ENCODE data around the gene NKX3-2.

The NKX3-2 gene

GRCh38 chr4:13537832-13538177 lies 6.5 kb downstream of the NKX3-2 start:
- Histone ChIP-seq H3K9ac (ENCODE audit: insufficient read length) (no peak overlapping the region), H3K4me3 (no peak overlapping the region), H3K9me3 (ENCODE audit: low read depth, low read length) (no peaks in the 10 kb centered on the region), H3K27ac (no peak overlapping the region), H3K36me3 (ENCODE audit: insufficient read depth, low read length) (no peaks in the 10 kb centered on the region)
- DNase-seq (ENCODE audit: low read depth, low spot score), result no peak
- no peak for TF ChIP-seq EZH2 (IDR thresholded peaks at IDR 0.05)
- TF ChIP-seq POLR2AphosphoS5 (IDR thresholded peaks at IDR 0.05; ENCODE audit: borderline replicate concordance, low read depth, low read length), result no peak
- TF ChIP-seq FOXP2 (optimal IDR thresholded peaks at IDR 0.05; ENCODE audit: control extremely low read depth, extremely low read length, insufficient read depth), result no peak

GRCh38 chr4:13537011-13537831 lies 7.1 kb downstream of the NKX3-2 start:
- Histone ChIP-seq H3K27ac (no peak overlapping the region), H3K4me3 (no peak overlapping the region), H3K9me3 (ENCODE audit: low read depth, low read length) (no peaks in the 10 kb centered on the region), H3K9ac (ENCODE audit: insufficient read length) (no peak overlapping the region), H3K36me3 (ENCODE audit: insufficient read depth, low read length) (no peaks in the 10 kb centered on the region)
- no peak for TF ChIP-seq POLR2AphosphoS5 (IDR thresholded peaks at IDR 0.05; ENCODE audit: borderline replicate concordance, low read depth, low read length)
- TF ChIP-seq FOXP2 (optimal IDR thresholded peaks at IDR 0.05; ENCODE audit: control extremely low read depth, extremely low read length, insufficient read depth), result no peak
- no peak for TF ChIP-seq EZH2 (IDR thresholded peaks at IDR 0.05)
- no peak for DNase-seq (ENCODE audit: low read depth, low spot score)

GRCh38 chr4:13536607-13537006 lies 7.7 kb downstream of the NKX3-2 start:
- H3K27ac ChIP-seq, result no peak overlapping the region

GRCh38 chr4:13535708-13536361 lies 8.5 kb downstream of the NKX3-2 start:
- DNase-seq (ENCODE audit: low read depth, low spot score), result no peak
- no peaks in the 10 kb centered on the region for H3K36me3 ChIP-seq (ENCODE audit: insufficient read depth, low read length)
- no peak overlapping the region for H3K4me3 ChIP-seq
- no peak overlapping the region for H3K9ac ChIP-seq (ENCODE audit: insufficient read length)
- H3K9me3 ChIP-seq (ENCODE audit: low read depth, low read length), result no peaks in the 10 kb centered on the region
- TF ChIP-seq FOXP2 (optimal IDR thresholded peaks at IDR 0.05; ENCODE audit: control extremely low read depth, extremely low read length, insufficient read depth) (no peak), POLR2AphosphoS5 (IDR thresholded peaks at IDR 0.05; ENCODE audit: borderline replicate concordance, low read depth, low read length) (no peak), EZH2 (IDR thresholded peaks at IDR 0.05) (no peak)
- H3K27ac ChIP-seq, result no peak overlapping the region

More at GRCh38 chr4:13536607-13537006, 7.7 kb downstream of the NKX3-2 start:
- DNase-seq (ENCODE audit: low read depth, low spot score), result no peak
- H3K9me3 ChIP-seq (ENCODE audit: low read depth, low read length), result no peaks in the 10 kb centered on the region
- no peaks in the 10 kb centered on the region for H3K36me3 ChIP-seq (ENCODE audit: insufficient read depth, low read length)
- no peak for TF ChIP-seq FOXP2 (optimal IDR thresholded peaks at IDR 0.05; ENCODE audit: control extremely low read depth, extremely low read length, insufficient read depth)
- no peak overlapping the region for H3K4me3 ChIP-seq
- H3K9ac ChIP-seq (ENCODE audit: insufficient read length), result no peak overlapping the region

- no peak for DNase-seq (ENCODE audit: low read depth, low spot score)
- no peak overlapping the region for H3K27ac ChIP-seq
- H3K4me3 ChIP-seq, result no peak overlapping the region
- no peaks in the 10 kb centered on the region for H3K36me3 ChIP-seq (ENCODE audit: insufficient read depth, low read length)
- TF ChIP-seq POLR2AphosphoS5 (IDR thresholded peaks at IDR 0.05; ENCODE audit: borderline replicate concordance, low read depth, low read length) (no peak), FOXP2 (optimal IDR thresholded peaks at IDR 0.05; ENCODE audit: control extremely low read depth, extremely low read length, insufficient read depth) (no peak), EZH2 (IDR thresholded peaks at IDR 0.05) (no peak)
- no peak overlapping the region for H3K9ac ChIP-seq (ENCODE audit: insufficient read length)
- H3K9me3 ChIP-seq (ENCODE audit: low read depth, low read length), result no peaks in the 10 kb centered on the region
Observed at GRCh38 chr4:13535118-13535517, 9.2 kb downstream of the NKX3-2 start.

- no peaks in the 10 kb centered on the region for H3K36me3 ChIP-seq (ENCODE audit: insufficient read depth, low read length)
- no peak overlapping the region for H3K27ac ChIP-seq
- H3K9me3 ChIP-seq (ENCODE audit: low read depth, low read length), result no peaks in the 10 kb centered on the region
- DNase-seq (ENCODE audit: low read depth, low spot score), result no peak
- H3K9ac ChIP-seq (ENCODE audit: insufficient read length), result no peak overlapping the region
- no peak for TF ChIP-seq POLR2AphosphoS5 (IDR thresholded peaks at IDR 0.05; ENCODE audit: borderline replicate concordance, low read depth, low read length)
- no peak for TF ChIP-seq EZH2 (IDR thresholded peaks at IDR 0.05)
- TF ChIP-seq FOXP2 (optimal IDR thresholded peaks at IDR 0.05; ENCODE audit: control extremely low read depth, extremely low read length, insufficient read depth), result no peak
- no peak overlapping the region for H3K4me3 ChIP-seq
Observed at GRCh38 chr4:13534344-13535063, 9.8 kb downstream of the NKX3-2 start.

- Histone ChIP-seq H3K36me3 (ENCODE audit: insufficient read depth, low read length) (no peaks in the 10 kb centered on the region), H3K9me3 (ENCODE audit: low read depth, low read length) (no peaks in the 10 kb centered on the region), H3K4me3 (no peak overlapping the region), H3K27ac (no peak overlapping the region), H3K9ac (ENCODE audit: insufficient read length) (no peak overlapping the region)
- TF ChIP-seq FOXP2 (optimal IDR thresholded peaks at IDR 0.05; ENCODE audit: control extremely low read depth, extremely low read length, insufficient read depth) (no peak), POLR2AphosphoS5 (IDR thresholded peaks at IDR 0.05; ENCODE audit: borderline replicate concordance, low read depth, low read length) (no peak), EZH2 (IDR thresholded peaks at IDR 0.05) (no peak)
- no peak for DNase-seq (ENCODE audit: low read depth, low spot score)
Observed at GRCh38 chr4:13533670-13534343, 10.5 kb downstream of the NKX3-2 start.

- Histone ChIP-seq H3K36me3 (ENCODE audit: insufficient read depth, low read length) (no peaks in the 10 kb centered on the region), H3K27ac (no peak overlapping the region), H3K9ac (ENCODE audit: insufficient read length) (no peak overlapping the region), H3K4me3 (no peak overlapping the region), H3K9me3 (ENCODE audit: low read depth, low read length) (no peaks in the 10 kb centered on the region)
- DNase-seq (ENCODE audit: low read depth, low spot score), result no peak
- TF ChIP-seq FOXP2 (optimal IDR thresholded peaks at IDR 0.05; ENCODE audit: control extremely low read depth, extremely low read length, insufficient read depth), result no peak
- TF ChIP-seq EZH2 (IDR thresholded peaks at IDR 0.05), result no peak
- no peak for TF ChIP-seq POLR2AphosphoS5 (IDR thresholded peaks at IDR 0.05; ENCODE audit: borderline replicate concordance, low read depth, low read length)
Observed at GRCh38 chr4:13531625-13531998, 12.7 kb downstream of the NKX3-2 start.
